Esophagus (tissue), 2 donors: ENCODE data around the gene RBMY1J. TPM values are rescaled to one million over a fixed set of nuclear protein-coding genes. Genes with fewer than 3 reads are reported as not detected.
"Not testable (repeated sequence)": the region's sequence is repeated elsewhere in the genome, so short reads cannot be mapped to it uniquely, and the experiment has no call there.

Experiments used
- H3K27ac ChIP-seq, 2 donors: one replicate each; pipeline ENCODE4 v1.5.1; 2013; ENCODE audit warnings: low read depth in 2 of 2, mild to moderate bottlenecking in 2 of 2, inconsistent platforms in 1 of 2, low read length in 1 of 2, moderate library complexity in 1 of 2
- H3K27me3 ChIP-seq, 2 donors: one replicate each; pipeline ENCODE4 v1.6.1; 2013; ENCODE audit warnings: low read length in 2 of 2, control low read depth in 1 of 2, mild to moderate bottlenecking in 1 of 2; ENCODE audit not compliant: insufficient read depth in 2 of 2, control insufficient read depth in 1 of 2
- H3K36me3 ChIP-seq, 2 donors: one replicate each; pipeline ENCODE4 v1.6.1; 2013; ENCODE audit warnings: low read length in 1 of 2; ENCODE audit not compliant: control insufficient read depth in 2 of 2, insufficient read depth in 2 of 2
- H3K4me1 ChIP-seq, 2 donors: one replicate each; pipeline ENCODE4 v1.6.1; 2013; ENCODE audit warnings: low read length in 1 of 2; ENCODE audit not compliant: control insufficient read depth in 2 of 2, insufficient read depth in 2 of 2
- H3K4me3 ChIP-seq, 2 donors: one replicate each; pipeline ENCODE4 v1.5.1; 2013; ENCODE audit warnings: low read length in 2 of 2, mild to moderate bottlenecking in 2 of 2, low read depth in 1 of 2, moderate library complexity in 1 of 2
- H3K9me3 ChIP-seq, 2 donors: one replicate each; pipeline ENCODE4 v1.6.1; 2013; ENCODE audit warnings: mild to moderate bottlenecking in 2 of 2, low read depth in 1 of 2, low read length in 1 of 2, moderate library complexity in 1 of 2; ENCODE audit not compliant: control insufficient read depth in 2 of 2, insufficient read depth in 1 of 2
- WGBS, 2 donors: extraction: QIAGEN DNeasy Blood & Tissue Kit; methylation state at CpG; one replicate each; pipeline ENCODE4 v1.1.7; 2013; 5-methylcytosine and 5-hydroxymethylcytosine counted together
- polyA plus RNA-seq, 2 donors: library from polyadenylated mRNA; stranded (reverse); fragments of 200-250 nt; gene quantifications; one replicate each; pipeline ENCODE4 v1.2.3, GENCODE V29; 2013
- donor health status: healthy with polysubstance abuse.
- donor health status: Bipolar disorder and iron deficiency.

The RBMY1J gene
- not detected for polyA plus RNA-seq

DNA sequence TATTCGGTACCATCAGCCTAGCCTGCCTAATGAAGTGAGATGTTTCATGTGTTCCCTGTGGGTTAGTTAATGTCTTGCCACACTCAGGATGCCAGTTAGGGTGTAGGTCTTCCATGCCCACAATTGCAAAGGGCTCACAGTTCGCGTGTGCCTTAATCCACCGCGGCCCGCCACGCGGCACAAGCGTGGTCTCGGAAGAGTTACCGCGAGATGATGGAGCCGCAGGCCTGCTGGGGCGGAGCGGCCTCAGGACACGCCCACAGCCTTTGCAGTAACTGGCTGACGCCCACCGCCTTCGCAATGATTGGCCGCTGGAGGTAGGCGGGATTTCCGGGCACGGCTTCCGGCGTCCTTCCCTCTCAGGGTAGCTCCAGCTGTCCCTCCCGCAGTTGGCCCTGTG is at the start of gene RBMY1J:
Gene RBMY1J (plus strand): TSS at position 301 of the 400 bp plus-strand sequence. CDS start 2,038 bp downstream, outside the sequence.
- not testable (repeated sequence) for H3K4me1 ChIP-seq, H3K27ac ChIP-seq, H3K9me3 ChIP-seq, H3K4me3 ChIP-seq, H3K36me3 ChIP-seq, H3K27me3 ChIP-seq
- WGBS, 2 donors: no CpG with 5 or more reads among the region's 26 CpGs

DNA sequence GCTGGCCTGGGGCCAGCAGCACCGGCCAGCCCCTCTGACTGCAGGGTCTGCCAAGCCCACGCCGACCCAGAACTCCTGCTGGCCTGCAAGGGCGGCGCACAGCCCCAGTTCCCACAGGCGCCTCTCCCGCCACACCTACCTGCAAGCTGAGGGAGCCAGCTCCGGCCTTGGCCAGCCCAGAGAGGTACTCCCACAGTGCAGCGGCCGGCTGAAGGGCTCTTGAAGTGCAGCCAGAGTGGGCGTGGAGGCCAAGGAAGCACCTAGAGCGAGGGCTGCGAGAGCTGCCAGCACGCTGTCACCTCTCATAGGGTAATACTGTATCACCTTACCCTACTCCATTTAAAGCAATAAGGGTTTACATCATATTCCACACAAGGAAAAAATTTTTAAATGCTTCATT is 35.8 kb upstream of the RBMY1J start:
- H3K27ac ChIP-seq: no peak overlapping the region
- no peaks in the 10 kb centered on the region for H3K27me3 ChIP-seq
- WGBS, 2 donors: 90% methylated on average over 14 of the region's 14 CpGs; no CpG with 5 or more reads in 1 of the 2 donors
- H3K9me3 ChIP-seq: no peaks in the 10 kb centered on the region
- H3K36me3 ChIP-seq: no peaks in the 10 kb centered on the region
- H3K4me3 ChIP-seq: no peak overlapping the region
- H3K4me1 ChIP-seq: no peaks in the 10 kb centered on the region

DNA sequence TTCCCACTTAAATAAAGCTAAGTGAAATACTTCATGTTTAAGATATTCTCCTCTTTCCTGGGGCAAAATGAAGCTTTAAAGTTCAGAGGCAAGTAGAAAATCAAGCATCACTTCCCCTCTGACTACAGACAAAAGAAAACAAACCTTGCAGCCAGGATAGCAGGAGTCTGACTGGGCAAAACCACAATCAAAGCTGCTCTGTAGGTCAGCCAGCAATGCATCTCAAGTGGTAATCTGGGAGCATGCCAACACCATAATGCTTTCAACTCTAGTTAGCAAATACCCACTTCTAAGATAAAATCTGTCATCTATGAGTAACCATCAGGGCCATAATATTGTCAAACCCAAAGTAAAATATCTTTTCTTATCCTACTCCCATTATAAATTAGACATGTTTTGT is 32.6 kb upstream of the RBMY1J start:
- Histone ChIP-seq H3K27me3 (no peaks in the 10 kb centered on the region), H3K4me1 (no peaks in the 10 kb centered on the region), H3K27ac (no peak overlapping the region), H3K36me3 (no peaks in the 10 kb centered on the region), H3K9me3 (no peaks in the 10 kb centered on the region), H3K4me3 (no peak overlapping the region)

DNA sequence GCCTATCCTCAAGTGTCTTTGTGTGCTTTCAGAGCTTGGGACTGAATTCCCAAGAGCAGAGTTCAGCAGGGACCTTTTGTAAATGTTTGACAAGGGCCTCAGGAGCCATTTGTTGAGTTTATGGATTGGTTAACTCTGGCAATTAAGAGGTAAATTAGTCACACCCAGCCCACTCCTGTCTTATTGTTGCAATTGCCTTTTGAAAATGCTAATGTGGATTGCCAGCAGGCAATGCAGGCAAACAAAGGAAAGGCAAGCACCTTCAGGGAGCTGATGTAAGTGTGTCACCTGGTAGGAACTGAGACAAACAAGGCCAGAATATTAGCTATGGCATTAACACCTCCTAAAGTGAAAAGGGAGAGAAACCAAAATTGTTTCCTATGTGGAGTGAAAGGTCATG is 29.7 kb upstream of the RBMY1J start:
- Histone ChIP-seq H3K36me3 (no peaks in the 10 kb centered on the region), H3K27ac (no peak overlapping the region), H3K4me1 (no peaks in the 10 kb centered on the region), H3K27me3 (no peaks in the 10 kb centered on the region), H3K9me3 (no peaks in the 10 kb centered on the region), H3K4me3 (no peak overlapping the region)

DNA sequence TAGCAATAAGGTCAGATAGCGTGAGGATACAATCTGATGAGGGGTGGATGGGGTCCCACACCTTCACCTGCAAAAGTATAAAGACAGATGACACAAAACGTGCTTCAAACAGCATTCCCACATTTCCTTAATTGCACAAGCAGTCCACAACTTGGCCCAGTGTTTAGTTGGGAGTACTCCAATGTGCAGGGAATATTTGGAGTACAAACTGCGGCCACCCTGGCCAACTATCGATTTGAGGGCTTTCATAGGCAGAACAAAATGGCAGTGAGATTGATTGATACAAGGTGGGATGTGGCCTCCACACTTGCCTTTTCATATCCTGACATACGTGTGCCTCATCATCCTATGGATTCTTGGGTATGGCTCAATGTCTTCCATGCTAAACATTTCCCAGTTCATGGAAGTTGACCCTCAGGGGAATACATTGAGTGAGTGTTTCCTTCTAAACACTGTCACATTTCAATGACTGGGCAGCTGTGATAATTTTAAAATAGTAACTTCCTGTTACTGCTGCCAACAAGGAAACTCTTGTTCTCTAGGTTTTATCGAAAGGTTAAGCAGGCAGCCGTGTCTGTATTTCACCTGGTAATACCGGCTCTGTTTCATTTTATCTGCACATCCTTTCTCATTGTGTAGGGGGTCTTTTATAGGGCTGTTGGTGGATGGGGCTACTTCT is 41.6 kb downstream of the RBMY1J start:
- not testable (repeated sequence) for H3K27me3 ChIP-seq, H3K4me1 ChIP-seq, H3K36me3 ChIP-seq, H3K27ac ChIP-seq, H3K9me3 ChIP-seq, H3K4me3 ChIP-seq
- WGBS, 2 donors: no CpG with 5 or more reads among the region's 8 CpGs

DNA sequence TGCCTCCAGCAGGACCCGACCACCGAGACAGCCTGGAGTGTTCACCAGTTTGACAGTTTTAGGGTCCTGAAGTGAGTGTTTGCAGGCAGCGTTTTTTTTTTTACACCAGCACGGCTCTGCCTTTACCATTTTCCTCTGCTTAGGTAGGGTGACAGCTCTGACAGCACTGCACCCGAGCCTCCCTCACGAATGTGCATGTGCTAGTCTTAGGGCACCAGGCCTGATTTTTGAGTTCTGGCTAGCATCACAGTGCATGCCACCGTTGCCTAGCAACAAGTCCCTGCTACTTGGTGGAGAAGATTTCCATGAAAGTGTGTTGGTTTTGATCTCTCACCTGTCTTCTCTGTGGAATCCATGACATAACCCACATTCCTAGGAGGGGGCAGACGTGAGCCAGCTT is 52.3 kb downstream of the RBMY1J start:
- H3K9me3 ChIP-seq, H3K4me1 ChIP-seq, H3K27ac ChIP-seq, H3K4me3 ChIP-seq, H3K36me3 ChIP-seq, H3K27me3 ChIP-seq: not testable (repeated sequence)
- no CpG with 5 or more reads among the region's 8 CpGs for WGBS, 2 donors

DNA sequence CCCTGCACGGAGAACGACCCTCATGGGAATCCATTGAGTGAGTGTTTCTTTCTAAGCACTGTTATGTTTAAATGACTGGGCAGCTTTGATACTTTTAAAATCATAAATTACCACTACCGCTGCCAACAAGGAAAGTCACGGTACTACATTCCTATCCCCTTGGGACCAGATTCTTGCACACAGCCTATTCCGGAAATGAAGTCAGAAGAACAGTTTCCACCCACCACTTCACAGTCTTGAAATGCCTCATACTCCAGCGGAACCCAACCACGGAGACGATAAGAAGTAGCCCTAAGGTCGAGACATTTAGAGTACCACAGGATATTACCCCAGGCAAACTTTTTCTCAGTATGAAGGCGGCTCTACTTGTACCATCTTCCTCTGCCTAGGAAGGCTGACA is 58.8 kb downstream of the RBMY1J start:
- H3K27ac ChIP-seq, H3K27me3 ChIP-seq, H3K4me3 ChIP-seq, H3K36me3 ChIP-seq, H3K4me1 ChIP-seq, H3K9me3 ChIP-seq: not testable (repeated sequence)
- no CpG with 5 or more reads among the region's 10 CpGs for WGBS, 2 donors

Other genes starting within 250 kb of the RBMY1J start
- gene RBMY1F, start 220.5 kb upstream of the RBMY1J start, polyA plus RNA-seq: not detected